Activated naive CD8-positive, alpha-beta T cell treated with anti-CD3 and anti-CD28 coated beads, Interleukin-2, amount 10 ng/mL, durations not matched to agents 7 days and 5 days (primary cell): ENCODE results near the gene ERV3-1. TPM values are rescaled to one million over a fixed set of nuclear protein-coding genes. Genes with fewer than 3 reads are reported as not detected.
"Not testable (repeated sequence)": the region's sequence is repeated elsewhere in the genome, so short reads cannot be mapped to it uniquely, and the experiment has no call there.

ENCODE experiments used
- ATAC-seq: fragments of 150-1000 bp; cut with Tn5 transposase; one replicate; pipeline ENCODE4 v1.10.0; 2021; ENCODE audit warnings: low read depth, moderate library complexity
- POLR2A ChIA-PET: fragments of 350-600 bp; sonication (Branson Sonifier 250); formaldehyde crosslinking; loops from one replicate; lab custom pipeline; 2021; ENCODE audit warnings: antibody characterized with exemption; lab: Charles Lee
- DNase-seq: peaks from one replicate; pipeline ENCODE4 v3.0.0; 2021
- H3K27ac Mint-ChIP-seq: one replicate; pipeline ENCODE4 v1.8.0; 2022; ENCODE audit warnings: mild to moderate bottlenecking, mixed read lengths
- H3K27me3 Mint-ChIP-seq: one replicate; pipeline ENCODE4 v1.8.0; 2022; ENCODE audit warnings: mild to moderate bottlenecking, moderate library complexity, mixed read lengths
- H3K36me3 Mint-ChIP-seq: one replicate; pipeline ENCODE4 v1.8.0; 2021; ENCODE audit warnings: mild to moderate bottlenecking, mixed read lengths
- H3K4me1 Mint-ChIP-seq: one replicate; pipeline ENCODE4 v1.8.0; 2021; ENCODE audit warnings: mixed read lengths
- H3K4me3 Mint-ChIP-seq: one replicate; pipeline ENCODE4 v1.8.0; 2022; ENCODE audit warnings: mild to moderate bottlenecking, moderate library complexity, mixed read lengths
- H3K9me3 Mint-ChIP-seq: one replicate; pipeline ENCODE4 v1.8.0; 2021; ENCODE audit warnings: mixed read lengths
- total RNA-seq, 2 experiments: library from RNA; stranded (reverse); gene quantifications; one replicate each; pipeline ENCODE4 v1.2.3, GENCODE V29; 2021

ERV3-1 gene
- total RNA-seq, 2 experiments from 2014 or later, result 16.9 to 17.3 TPM

DNA sequence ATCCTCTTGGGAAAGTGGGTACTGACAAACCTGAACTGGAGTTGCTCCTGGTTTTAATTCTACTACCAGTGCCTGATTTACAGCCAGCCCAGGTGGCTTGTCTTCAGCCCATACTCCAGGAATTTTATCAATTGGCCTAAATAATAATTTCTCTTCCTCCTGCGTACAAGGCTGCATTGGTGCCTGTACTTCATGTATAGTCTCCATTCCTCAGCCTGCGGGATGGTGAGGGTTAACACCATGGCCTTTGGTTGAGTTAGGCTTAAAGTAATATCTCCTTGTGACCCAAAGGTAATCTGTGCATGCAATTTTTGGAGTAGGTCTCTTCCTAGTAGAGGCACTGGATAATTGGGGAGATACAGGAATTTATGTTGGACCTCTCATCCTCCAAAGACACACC is 10.2 kb downstream of the ERV3-1 start:
- H3K4me1 Mint-ChIP-seq, result no peaks in the 10 kb centered on the region
- no peak for DNase-seq
- H3K27ac Mint-ChIP-seq, result no peak overlapping the region
- no peaks in the 10 kb centered on the region for H3K27me3 Mint-ChIP-seq
- no peak overlapping the region for H3K4me3 Mint-ChIP-seq
- no peak for ATAC-seq
- peaks cover 56% of the 10 kb centered on the region for H3K36me3 Mint-ChIP-seq
- peaks cover 40% of the 10 kb centered on the region for H3K9me3 Mint-ChIP-seq
- POLR2A ChIA-PET, result no interaction called here

GRCh38 chr7:64993901-64994300 is 12.6 kb downstream of the ERV3-1 start:
- DNase-seq (no peak), ATAC-seq (no peak)
- peaks cover 44% of the 10 kb centered on the region for H3K36me3 Mint-ChIP-seq
- peaks cover 40% of the 10 kb centered on the region for H3K9me3 Mint-ChIP-seq
- POLR2A ChIA-PET, result interaction anchor here (0.6 to 1.4 kb wide), 2 partner anchors 13 to 388 kb away, joined by 3 to 4 read pairs; partner anchors contain the start of gene ERV3-1
- H3K27me3 Mint-ChIP-seq, result peaks cover 2% of the 10 kb centered on the region
- no peak overlapping the region for H3K4me3 Mint-ChIP-seq
- H3K27ac Mint-ChIP-seq, result no peak overlapping the region
- no peaks in the 10 kb centered on the region for H3K4me1 Mint-ChIP-seq

GRCh38 chr7:64992971-64993370 is 13.5 kb downstream of the ERV3-1 start:
- POLR2A ChIA-PET, result interaction anchor here (1.4 kb wide), 1 partner anchor 14 kb away, joined by 3 read pairs; the partner anchor contains the start of gene ERV3-1
- H3K4me1 Mint-ChIP-seq, result no peaks in the 10 kb centered on the region
- H3K4me3 Mint-ChIP-seq, result no peak overlapping the region
- no peak overlapping the region for H3K27ac Mint-ChIP-seq
- peaks cover 2% of the 10 kb centered on the region for H3K27me3 Mint-ChIP-seq
- DNase-seq (no peak), ATAC-seq (no peak)
- H3K36me3 Mint-ChIP-seq, result peaks cover 36% of the 10 kb centered on the region
- H3K9me3 Mint-ChIP-seq, result peaks cover 36% of the 10 kb centered on the region

- no peak within 1 kb of the TSS for H3K4me3 Mint-ChIP-seq
- POLR2A ChIA-PET, result interaction anchor here (1.3 kb wide), 1 partner anchor 15 kb away, joined by 5 read pairs; the partner anchor contains the start of gene ERV3-1
- ATAC-seq (no peak), DNase-seq (no peak)
- peaks cover 41% of the 10 kb centered on the region for H3K9me3 Mint-ChIP-seq
- no peak within 1 kb of the TSS for H3K27ac Mint-ChIP-seq
- H3K4me1 Mint-ChIP-seq, result no peaks in the 10 kb centered on the region
- peaks cover 45% of the 10 kb centered on the region for H3K36me3 Mint-ChIP-seq
- H3K27me3 Mint-ChIP-seq, result peaks cover 2% of the 10 kb centered on the region
These were observed 15.6 kb downstream of the ERV3-1 start, which contains the start of gene ZNF117 for GRCh38 chr7:64990936-64991335. Gene ZNF117, minus strand, starts transcription at chr7:64991036.

DNA sequence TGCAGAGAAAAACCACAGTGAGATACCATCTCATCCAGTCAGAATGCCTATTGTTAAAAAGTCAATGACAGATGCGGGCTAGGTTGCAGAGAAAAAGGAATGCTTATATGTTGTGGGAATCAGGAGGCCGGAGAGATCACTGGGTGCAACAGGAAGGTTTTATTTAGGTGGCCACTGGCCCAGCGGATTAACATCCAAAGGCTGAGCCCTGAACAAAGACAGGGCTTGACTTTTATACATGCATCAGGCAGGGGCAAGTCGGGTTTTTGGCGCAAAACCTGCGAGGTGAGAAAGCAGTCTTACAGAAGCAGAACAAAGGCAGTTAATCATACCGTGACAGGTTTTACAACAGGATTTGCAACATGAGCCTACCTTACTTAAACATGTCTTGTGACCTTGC is 16.3 kb downstream of the ERV3-1 start:
- H3K27me3 Mint-ChIP-seq, result peaks cover 2% of the 10 kb centered on the region
- POLR2A ChIA-PET, result interaction anchor here (1.3 kb wide), 1 partner anchor 16 kb away, joined by 5 read pairs; the partner anchor contains the start of gene ERV3-1
- no peaks in the 10 kb centered on the region for H3K4me1 Mint-ChIP-seq
- peaks cover 45% of the 10 kb centered on the region for H3K36me3 Mint-ChIP-seq
- DNase-seq, result no peak
- no peak for ATAC-seq
- H3K4me3 Mint-ChIP-seq, result no peak overlapping the region
- no peak overlapping the region for H3K27ac Mint-ChIP-seq
- H3K9me3 Mint-ChIP-seq, result peaks cover 42% of the 10 kb centered on the region

- ATAC-seq, result no peak
- Mint-ChIP-seq H3K9me3 (peaks cover 50% of the 10 kb centered on the region), H3K4me3 (no peak overlapping the region), H3K36me3 (peaks cover 57% of the 10 kb centered on the region), H3K27me3 (no peaks in the 10 kb centered on the region), H3K4me1 (no peaks in the 10 kb centered on the region), H3K27ac (no peak overlapping the region)
- POLR2A ChIA-PET, result no interaction called here
- no peak for DNase-seq
These were observed 27.8 kb downstream of the ERV3-1 start for GRCh38 chr7:64978497-64979203.

- H3K9me3 Mint-ChIP-seq, result peaks cover 14% of the 10 kb centered on the region
- no peak overlapping the region for H3K27ac Mint-ChIP-seq
- no peaks in the 10 kb centered on the region for H3K36me3 Mint-ChIP-seq
- DNase-seq (no peak), ATAC-seq (no peak)
- POLR2A ChIA-PET, result no interaction called here
- no peaks in the 10 kb centered on the region for H3K4me1 Mint-ChIP-seq
- H3K4me3 Mint-ChIP-seq, result no peak overlapping the region
- H3K27me3 Mint-ChIP-seq, result peaks cover 2% of the 10 kb centered on the region
These were observed 40.9 kb downstream of the ERV3-1 start for GRCh38 chr7:64965594-64965993.

- no peak overlapping the region for H3K27ac Mint-ChIP-seq
- no peak overlapping the region for H3K4me3 Mint-ChIP-seq
- ATAC-seq (no peak), DNase-seq (no peak)
- POLR2A ChIA-PET, result no interaction called here
- H3K36me3 Mint-ChIP-seq, result no peaks in the 10 kb centered on the region
- peaks cover 2% of the 10 kb centered on the region for H3K27me3 Mint-ChIP-seq
- no peaks in the 10 kb centered on the region for H3K4me1 Mint-ChIP-seq
- H3K9me3 Mint-ChIP-seq, result peaks cover 5% of the 10 kb centered on the region
These were observed 47.3 kb downstream of the ERV3-1 start for GRCh38 chr7:64959072-64959747.

DNA sequence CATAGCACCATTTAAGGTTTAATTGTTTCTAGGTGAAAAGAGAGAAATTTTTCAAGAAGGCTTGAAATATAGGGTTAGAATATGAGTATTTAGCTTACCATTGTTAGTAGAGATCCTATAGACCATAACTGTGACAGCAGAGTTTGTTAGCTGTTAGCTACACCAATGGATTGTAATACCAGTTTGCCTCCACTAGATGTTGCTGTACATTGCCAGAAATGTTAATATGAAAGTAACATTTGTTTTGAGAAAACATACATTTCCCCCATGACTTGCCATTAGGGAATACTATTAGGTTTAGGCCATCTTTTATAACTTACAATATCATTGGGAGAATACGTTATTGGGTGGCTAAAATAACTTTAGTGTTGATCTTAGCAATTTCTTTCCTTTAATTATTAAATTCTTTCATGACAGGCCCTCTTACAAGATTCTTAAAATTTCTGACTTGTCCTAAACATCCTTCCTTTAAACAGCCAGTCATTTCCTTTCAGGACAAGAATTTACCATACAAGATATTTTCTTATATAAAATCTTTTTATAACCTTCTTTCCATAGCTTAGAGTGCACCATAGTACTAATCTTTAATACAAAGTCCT is 55.1 kb downstream of the ERV3-1 start:
- Mint-ChIP-seq H3K4me3 (no peak overlapping the region), H3K27ac (no peak overlapping the region), H3K9me3 (peaks cover 2% of the 10 kb centered on the region), H3K36me3 (no peaks in the 10 kb centered on the region), H3K27me3 (peaks cover 28% of the 10 kb centered on the region), H3K4me1 (peaks cover 2% of the 10 kb centered on the region)
- DNase-seq (no peak), ATAC-seq (peak; percentile 50)
- POLR2A ChIA-PET, result no interaction called here

GRCh38 chr7:64950673-64951072 is 55.8 kb downstream of the ERV3-1 start:
- H3K9me3 Mint-ChIP-seq, H3K27ac Mint-ChIP-seq, H3K36me3 Mint-ChIP-seq, POLR2A ChIA-PET, ATAC-seq, H3K4me1 Mint-ChIP-seq, DNase-seq, H3K4me3 Mint-ChIP-seq: not testable (repeated sequence)
- H3K27me3 Mint-ChIP-seq, result peaks cover 34% of the 10 kb centered on the region

- ATAC-seq, H3K9me3 Mint-ChIP-seq, DNase-seq, H3K27ac Mint-ChIP-seq, H3K4me1 Mint-ChIP-seq, POLR2A ChIA-PET, H3K4me3 Mint-ChIP-seq, H3K36me3 Mint-ChIP-seq: not testable (repeated sequence)
- peaks cover 37% of the 10 kb centered on the region for H3K27me3 Mint-ChIP-seq
These were observed 57.7 kb downstream of the ERV3-1 start for GRCh38 chr7:64948774-64949173.

DNA sequence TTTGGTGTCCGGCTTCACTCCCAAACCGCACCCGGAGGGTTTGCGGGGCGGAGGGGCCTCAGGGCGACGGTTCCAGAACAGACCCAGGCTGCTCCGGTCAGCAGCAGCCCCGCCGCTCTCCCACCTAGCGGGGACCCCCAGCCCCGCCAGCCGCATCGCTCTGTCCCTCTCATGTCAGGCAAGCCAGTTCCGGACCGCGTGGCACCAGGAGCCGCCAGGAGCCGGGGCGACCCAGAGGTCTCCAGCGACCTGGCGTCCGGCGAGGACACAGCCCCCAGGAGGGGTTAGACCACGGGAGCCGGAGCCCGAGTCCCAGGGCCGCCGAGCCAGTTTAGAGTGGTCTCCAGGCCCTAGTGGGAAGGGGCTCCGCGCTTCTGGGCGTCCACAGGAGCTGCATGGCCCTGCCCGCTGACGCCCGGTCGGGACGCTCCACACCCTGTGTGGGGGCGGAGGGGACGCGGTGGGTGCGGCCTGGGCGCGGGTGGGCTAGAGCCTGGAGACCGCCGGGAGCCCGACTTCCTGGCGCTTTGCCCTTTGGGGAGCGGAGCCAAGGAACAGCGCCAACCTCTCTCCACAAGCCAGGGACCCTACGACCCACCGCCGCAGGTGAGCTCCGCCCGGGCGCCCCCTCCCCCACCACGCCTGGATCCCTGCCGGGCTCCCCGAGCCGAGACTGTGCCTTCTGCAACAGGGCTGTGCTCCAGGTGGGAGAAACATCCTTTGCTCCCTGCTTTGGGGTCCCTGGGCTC is 59.1 kb downstream of the ERV3-1 start:
- no peak for DNase-seq
- Mint-ChIP-seq H3K9me3 (no peaks in the 10 kb centered on the region), H3K36me3 (no peaks in the 10 kb centered on the region), H3K27me3 (peaks cover 37% of the 10 kb centered on the region), H3K27ac (no peak overlapping the region), H3K4me3 (no peak overlapping the region), H3K4me1 (peaks cover 2% of the 10 kb centered on the region)
- no peak for ATAC-seq
- POLR2A ChIA-PET, result no interaction called here

- no peaks in the 10 kb centered on the region for H3K9me3 Mint-ChIP-seq
- peaks cover 2% of the 10 kb centered on the region for H3K4me1 Mint-ChIP-seq
- POLR2A ChIA-PET, result no interaction called here
- ATAC-seq, result no peak
- H3K36me3 Mint-ChIP-seq, result no peaks in the 10 kb centered on the region
- DNase-seq, result no peak
- peaks cover 37% of the 10 kb centered on the region for H3K27me3 Mint-ChIP-seq
- H3K4me3 Mint-ChIP-seq, result no peak overlapping the region
- H3K27ac Mint-ChIP-seq, result no peak overlapping the region
These were observed 59.7 kb downstream of the ERV3-1 start for GRCh38 chr7:64946772-64947171.
